Measurements from ENCODE around the gene LRCOL1. TPM values are rescaled to one million over a fixed set of nuclear protein-coding genes. Genes with fewer than 3 reads are reported as not detected.

LRCOL1 gene
- total RNA-seq, 1 experiment from 2014 or later, result not detected

- no peaks in the 10 kb centered on the region for H3K9me3 ChIP-seq (ENCODE audit: low read length)
- H3K36me3 ChIP-seq (ENCODE audit: insufficient read depth, low read length), result peaks cover 41% of the 10 kb centered on the region
- no peak overlapping the region for H3K9ac ChIP-seq (ENCODE audit: low read length)
- H3K79me2 ChIP-seq (ENCODE audit: low read length), result no peaks in the 10 kb centered on the region
- H3K4me3 ChIP-seq (ENCODE audit: low read length), result no peak overlapping the region
- H2AFZ ChIP-seq (ENCODE audit: low read length), result no peak overlapping the region
- H3K4me2 ChIP-seq (ENCODE audit: low read depth, low read length, poor library complexity, severe bottlenecking), result no peak overlapping the region
- DNase-seq, result no peak
- no peaks in the 10 kb centered on the region for H3K4me1 ChIP-seq (ENCODE audit: low read length)
- no peaks in the 10 kb centered on the region for H4K20me1 ChIP-seq (ENCODE audit: insufficient read depth, low read depth, low read length)
- H3K27ac ChIP-seq (ENCODE audit: low read length), result no peak overlapping the region
- H3K27me3 ChIP-seq (ENCODE audit: low read length), result no peaks in the 10 kb centered on the region
- H3K9me2 ChIP-seq (replicated peaks; ENCODE audit: insufficient read depth, low read length), result no peaks in the 10 kb centered on the region
These were observed 22.3 kb upstream of the LRCOL1 start for GRCh38 chr12:132632521-132633228.

GRCh38 chr12:132631666-132632065 is 21.3 kb upstream of the LRCOL1 start:
- no peak for DNase-seq
- Histone ChIP-seq H3K4me3 (ENCODE audit: low read length) (no peak overlapping the region), H3K36me3 (ENCODE audit: insufficient read depth, low read length) (peaks cover 31% of the 10 kb centered on the region), H3K9me3 (ENCODE audit: low read length) (no peaks in the 10 kb centered on the region), H3K27me3 (ENCODE audit: low read length) (no peaks in the 10 kb centered on the region), H4K20me1 (ENCODE audit: insufficient read depth, low read depth, low read length) (no peaks in the 10 kb centered on the region), H2AFZ (ENCODE audit: low read length) (no peak overlapping the region), H3K79me2 (ENCODE audit: low read length) (no peaks in the 10 kb centered on the region), H3K9me2 (replicated peaks; ENCODE audit: insufficient read depth, low read length) (no peaks in the 10 kb centered on the region), H3K4me2 (ENCODE audit: low read depth, low read length, poor library complexity, severe bottlenecking) (no peak overlapping the region), H3K4me1 (ENCODE audit: low read length) (no peaks in the 10 kb centered on the region), H3K27ac (ENCODE audit: low read length) (no peak overlapping the region), H3K9ac (ENCODE audit: low read length) (no peak overlapping the region)

- Histone ChIP-seq H3K9me3 (ENCODE audit: low read length) (no peaks in the 10 kb centered on the region), H3K4me3 (ENCODE audit: low read length) (no peak overlapping the region), H3K79me2 (ENCODE audit: low read length) (no peaks in the 10 kb centered on the region), H3K27ac (ENCODE audit: low read length) (no peak overlapping the region), H3K9ac (ENCODE audit: low read length) (no peak overlapping the region), H3K4me2 (ENCODE audit: low read depth, low read length, poor library complexity, severe bottlenecking) (no peak overlapping the region), H3K4me1 (ENCODE audit: low read length) (no peaks in the 10 kb centered on the region), H3K27me3 (ENCODE audit: low read length) (no peaks in the 10 kb centered on the region), H2AFZ (ENCODE audit: low read length) (no peak overlapping the region), H4K20me1 (ENCODE audit: insufficient read depth, low read depth, low read length) (no peaks in the 10 kb centered on the region), H3K9me2 (replicated peaks; ENCODE audit: insufficient read depth, low read length) (no peaks in the 10 kb centered on the region), H3K36me3 (ENCODE audit: insufficient read depth, low read length) (peaks cover 29% of the 10 kb centered on the region)
- DNase-seq, result no peak
These were observed 20.3 kb upstream of the LRCOL1 start for GRCh38 chr12:132630672-132631071.

GRCh38 chr12:132629330-132629729 is 18.9 kb upstream of the LRCOL1 start:
- H3K79me2 ChIP-seq (ENCODE audit: low read length), result no peaks in the 10 kb centered on the region
- no peak overlapping the region for H3K9ac ChIP-seq (ENCODE audit: low read length)
- H4K20me1 ChIP-seq (ENCODE audit: insufficient read depth, low read depth, low read length), result no peaks in the 10 kb centered on the region
- no peaks in the 10 kb centered on the region for H3K9me2 ChIP-seq (replicated peaks; ENCODE audit: insufficient read depth, low read length)
- no peaks in the 10 kb centered on the region for H3K9me3 ChIP-seq (ENCODE audit: low read length)
- no peaks in the 10 kb centered on the region for H3K27me3 ChIP-seq (ENCODE audit: low read length)
- no peak for DNase-seq
- H3K4me1 ChIP-seq (ENCODE audit: low read length), result no peaks in the 10 kb centered on the region
- H3K36me3 ChIP-seq (ENCODE audit: insufficient read depth, low read length), result peaks cover 22% of the 10 kb centered on the region
- H3K4me3 ChIP-seq (ENCODE audit: low read length), result no peak overlapping the region
- no peak overlapping the region for H3K4me2 ChIP-seq (ENCODE audit: low read depth, low read length, poor library complexity, severe bottlenecking)
- no peak overlapping the region for H3K27ac ChIP-seq (ENCODE audit: low read length)
- no peak overlapping the region for H2AFZ ChIP-seq (ENCODE audit: low read length)

- peaks cover 11% of the 10 kb centered on the region for H3K36me3 ChIP-seq (ENCODE audit: insufficient read depth, low read length)
- H3K4me1 ChIP-seq (ENCODE audit: low read length), result no peaks in the 10 kb centered on the region; the same call in 1 of the 2 replicates
- no peak overlapping the region for H3K4me2 ChIP-seq (ENCODE audit: low read depth, low read length, poor library complexity, severe bottlenecking)
- no peak overlapping the region for H3K9ac ChIP-seq (ENCODE audit: low read length)
- DNase-seq, result no peak
- no peaks in the 10 kb centered on the region for H3K9me2 ChIP-seq (replicated peaks; ENCODE audit: insufficient read depth, low read length)
- H3K27ac ChIP-seq (ENCODE audit: low read length), result no peak overlapping the region
- H2AFZ ChIP-seq (ENCODE audit: low read length), result no peak overlapping the region
- no peaks in the 10 kb centered on the region for H3K9me3 ChIP-seq (ENCODE audit: low read length)
- no peaks in the 10 kb centered on the region for H3K79me2 ChIP-seq (ENCODE audit: low read length)
- no peaks in the 10 kb centered on the region for H4K20me1 ChIP-seq (ENCODE audit: insufficient read depth, low read depth, low read length)
- H3K27me3 ChIP-seq (ENCODE audit: low read length), result no peaks in the 10 kb centered on the region
- no peak overlapping the region for H3K4me3 ChIP-seq (ENCODE audit: low read length)
These were observed 15.5 kb upstream of the LRCOL1 start for GRCh38 chr12:132625731-132626430.

- no peaks in the 10 kb centered on the region for H3K79me2 ChIP-seq (ENCODE audit: low read length)
- H3K4me2 ChIP-seq (ENCODE audit: low read depth, low read length, poor library complexity, severe bottlenecking), result no peak overlapping the region
- H3K9me3 ChIP-seq (ENCODE audit: low read length), result no peaks in the 10 kb centered on the region
- H3K27ac ChIP-seq (ENCODE audit: low read length), result no peak overlapping the region
- H2AFZ ChIP-seq (ENCODE audit: low read length), result no peak overlapping the region
- no peak overlapping the region for H3K9ac ChIP-seq (ENCODE audit: low read length)
- H3K9me2 ChIP-seq (replicated peaks; ENCODE audit: insufficient read depth, low read length), result no peaks in the 10 kb centered on the region
- no peak for DNase-seq
- H3K36me3 ChIP-seq (ENCODE audit: insufficient read depth, low read length), result peaks cover 4% of the 10 kb centered on the region
- no peaks in the 10 kb centered on the region for H3K27me3 ChIP-seq (ENCODE audit: low read length)
- H3K4me1 ChIP-seq (ENCODE audit: low read length), result no peaks in the 10 kb centered on the region; the same call in 1 of the 2 replicates
- H4K20me1 ChIP-seq (ENCODE audit: insufficient read depth, low read depth, low read length), result no peaks in the 10 kb centered on the region
- H3K4me3 ChIP-seq (ENCODE audit: low read length), result no peak overlapping the region
These were observed 14.7 kb upstream of the LRCOL1 start for GRCh38 chr12:132624910-132625630.

GRCh38 chr12:132624186-132624855 is 13.9 kb upstream of the LRCOL1 start:
- Histone ChIP-seq H3K4me1 (ENCODE audit: low read length) (no peaks in the 10 kb centered on the region; the same call in 1 of the 2 replicates), H3K27ac (ENCODE audit: low read length) (no peak overlapping the region), H3K36me3 (ENCODE audit: insufficient read depth, low read length) (peaks cover 3% of the 10 kb centered on the region; the same call in 1 of the 2 replicates), H3K27me3 (ENCODE audit: low read length) (no peaks in the 10 kb centered on the region), H4K20me1 (ENCODE audit: insufficient read depth, low read depth, low read length) (no peaks in the 10 kb centered on the region), H2AFZ (ENCODE audit: low read length) (no peak overlapping the region), H3K4me2 (ENCODE audit: low read depth, low read length, poor library complexity, severe bottlenecking) (no peak overlapping the region), H3K9me2 (replicated peaks; ENCODE audit: insufficient read depth, low read length) (no peaks in the 10 kb centered on the region), H3K9me3 (ENCODE audit: low read length) (no peaks in the 10 kb centered on the region), H3K4me3 (ENCODE audit: low read length) (no peak overlapping the region), H3K79me2 (ENCODE audit: low read length) (no peaks in the 10 kb centered on the region), H3K9ac (ENCODE audit: low read length) (no peak overlapping the region)
- no peak for DNase-seq

All from Karpas-422 (cell line).